Keratinocyte (primary cell): ENCODE results near the gene SRGAP3. TPM values are rescaled to one million over a fixed set of nuclear protein-coding genes. Genes with fewer than 3 reads are reported as not detected.

Source experiments
- DNase-seq: peaks from one replicate; pipeline ENCODE4 v3.0.0-alpha.2; 2011; ENCODE audit warnings: low read depth, missing footprints, low spot score
- FAIRE-seq: peaks from 2 replicates; lab custom pipeline; 2011; peaks lifted over from hg19 to GRCh38; lab: Jason Lieb, UNC
- H2AFZ ChIP-seq: 2 replicates; pipeline ENCODE4 v1.6.0; 2012; ENCODE audit warnings: low read length, control low read depth, inconsistent platforms; ENCODE audit not compliant: control insufficient read depth
- H3K27ac ChIP-seq: 2 replicates; pipeline ENCODE4 v1.5.1; 2011; ENCODE audit warnings: low read length; ENCODE audit not compliant: control insufficient read depth, insufficient read depth
- H3K27me3 ChIP-seq: 3 replicates; pipeline ENCODE4 v1.6.0; 2011; ENCODE audit warnings: low read length; ENCODE audit not compliant: control insufficient read depth, insufficient read depth; ENCODE audit errors: extremely low read depth
- H3K36me3 ChIP-seq, 2 experiments: 2 replicates in 1 of 2; 3 replicates in 1 of 2; pipeline ENCODE4 v1.5.1; 2011; ENCODE audit warnings: low read length in 2 of 2, mild to moderate bottlenecking in 1 of 2; ENCODE audit not compliant: control insufficient read depth in 2 of 2, insufficient read depth in 2 of 2; ENCODE audit errors: extremely low read depth in 1 of 2
- H3K4me1 ChIP-seq: 3 replicates; pipeline ENCODE4 v1.5.1; 2011; ENCODE audit warnings: low read length; ENCODE audit not compliant: control insufficient read depth, insufficient read depth; ENCODE audit errors: extremely low read depth
- H3K4me2 ChIP-seq: 3 replicates; pipeline ENCODE4 v1.6.0; 2011; ENCODE audit warnings: low read depth, low read length; ENCODE audit not compliant: control insufficient read depth, insufficient read depth; ENCODE audit errors: extremely low read depth
- H3K4me3 ChIP-seq, 3 experiments: fragments of 200-600 bp in 1 of 3; sonication (generic) in 1 of 3; 2 replicates in 2 of 3; 3 replicates in 1 of 3; pipeline ENCODE4 v1.5.1; 2011 to 2016; ENCODE audit warnings: low read length in 3 of 3, mild to moderate bottlenecking in 3 of 3, control low read depth in 2 of 3, inconsistent platforms in 1 of 3, low read depth in 1 of 3, mixed read lengths in 1 of 3, mixed run types in 1 of 3, moderate library complexity in 1 of 3; ENCODE audit not compliant: control insufficient read depth in 2 of 3, insufficient read depth in 2 of 3; ENCODE audit errors: extremely low read depth in 1 of 3
- H3K79me2 ChIP-seq: 2 replicates; pipeline ENCODE4 v1.6.0; 2012; ENCODE audit warnings: low read length; ENCODE audit not compliant: control insufficient read depth, insufficient read depth
- H3K9ac ChIP-seq: 3 replicates; pipeline ENCODE4 v1.6.0; 2011; ENCODE audit warnings: low read length; ENCODE audit not compliant: control insufficient read depth, insufficient read depth; ENCODE audit errors: extremely low read depth
- H3K9me1 ChIP-seq: 3 replicates; pipeline ENCODE4 v1.6.0; 2011; ENCODE audit warnings: low read length; ENCODE audit not compliant: control insufficient read depth, insufficient read depth; ENCODE audit errors: extremely low read depth
- H3K9me3 ChIP-seq: 2 replicates; pipeline ENCODE4 v1.5.1; 2012; ENCODE audit warnings: low read depth, low read length; ENCODE audit not compliant: control insufficient read depth
- H4K20me1 ChIP-seq: 3 replicates; pipeline ENCODE4 v1.6.0; 2011; ENCODE audit warnings: low read length; ENCODE audit not compliant: control insufficient read depth, insufficient read depth; ENCODE audit errors: extremely low read depth
- EZH2 ChIP-seq: IDR thresholded peaks from one replicate; pipeline ENCODE4 v1.6.1; 2012; ENCODE audit warnings: inconsistent platforms, mild to moderate bottlenecking, low read length, moderate library complexity
- dilution Hi-C: fragments of 300-500 bp; cut with MboI; formaldehyde crosslinking; loops from one replicate; pipeline ENCODE4 v1.7.0; 2020; ENCODE audit warnings: low sequenced_read_pairs; ENCODE audit not compliant: extremely low pct_ligation_motif_present
- polyA plus RNA-seq, 5 experiments: library from polyadenylated mRNA; depleted of rRNA in 3 of 5; stranded (reverse) in 3 of 5; stranded (forward) in 1 of 5; unstranded in 1 of 5; fragments of >200 nt; gene quantifications; 1 replicate in 1 of 5; 2 replicates in 3 of 5; 3 replicates in 1 of 5; pipeline versions ENCODE4 v1.2.1 to v1.2.3, GENCODE V29; 2011 to 2012; ENCODE audit warnings: missing spikeins in 2 of 5, low read depth in 1 of 5, low replicate concordance in 1 of 5
- TF ChIP-seq, protein P1 (sequence below), 3 experiments: IDR thresholded peaks in 1 of 3; conservative IDR thresholded peaks in 1 of 3; optimal IDR thresholded peaks in 1 of 3; 2 replicates in 2 of 3; 3 replicates in 1 of 3; pipeline versions ENCODE3 to v1.5.1; 2011; ENCODE audit warnings: low read length in 3 of 3, mild to moderate bottlenecking in 3 of 3, moderate library complexity in 2 of 3, control low read depth in 1 of 3, inconsistent platforms in 1 of 3; ENCODE audit not compliant: insufficient read depth in 2 of 3; ENCODE audit errors: extremely low read depth in 1 of 3

Gene SRGAP3
- polyA plus RNA-seq, 1 donor (not counting 4 experiments of a cell fraction or from before 2014, with no cell fraction given) = 7.2 TPM

DNA sequence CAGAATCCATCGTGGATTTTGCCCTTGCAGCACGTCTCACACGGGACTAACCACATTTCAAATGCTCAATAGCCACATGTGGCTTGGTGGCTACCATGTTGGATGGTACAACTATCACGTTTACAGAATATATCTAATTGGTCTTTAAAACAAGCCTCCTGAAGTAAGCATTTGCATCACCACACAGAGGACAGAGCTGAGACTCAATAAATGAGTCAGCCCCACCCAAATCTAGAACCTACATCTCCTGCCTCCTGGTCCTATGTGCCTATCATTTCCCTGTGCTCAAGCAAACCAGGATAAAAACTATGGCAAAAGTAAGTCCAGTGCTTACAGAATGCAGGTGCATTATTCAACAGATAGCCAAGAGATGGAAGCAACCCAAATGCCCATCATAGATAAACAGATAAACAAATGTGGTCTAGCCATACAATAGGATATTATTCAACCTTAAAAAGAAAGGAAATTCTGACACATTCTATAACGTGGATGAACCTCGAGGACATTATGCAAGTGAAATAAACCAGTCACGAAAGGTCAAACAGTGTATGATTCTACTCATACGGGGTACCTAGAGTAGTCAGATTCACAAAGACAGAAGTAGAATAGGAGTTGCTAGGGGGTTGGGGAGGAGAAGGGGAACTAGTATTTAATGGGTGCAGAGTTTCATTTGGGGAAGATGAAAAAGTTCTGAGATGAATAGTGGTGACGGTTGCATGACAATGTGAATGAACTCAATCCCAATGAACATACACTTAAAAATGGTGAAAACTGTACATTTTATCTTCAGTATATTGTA, 43.9 kb downstream of the SRGAP3 start:
- Histone ChIP-seq H3K9me3 (no peaks in the 10 kb centered on the region), H3K4me2 (no peak overlapping the region), H2AFZ (no peak overlapping the region), H3K27me3 (no peaks in the 10 kb centered on the region), H3K9ac (no peak overlapping the region), H3K4me1 (no peaks in the 10 kb centered on the region), H3K4me3 (no peak overlapping the region), H4K20me1 (no peaks in the 10 kb centered on the region), H3K9me1 (no peaks in the 10 kb centered on the region), H3K36me3 (peaks cover 0 to 3% of the 10 kb centered on the region in 2 experiments), H3K79me2 (peaks cover 32% of the 10 kb centered on the region), H3K27ac (no peak overlapping the region)
- dilution Hi-C loops = no loop called here
- FAIRE-seq (no peak), DNase-seq (no peak)
- TF ChIP-seq, protein P1, sequence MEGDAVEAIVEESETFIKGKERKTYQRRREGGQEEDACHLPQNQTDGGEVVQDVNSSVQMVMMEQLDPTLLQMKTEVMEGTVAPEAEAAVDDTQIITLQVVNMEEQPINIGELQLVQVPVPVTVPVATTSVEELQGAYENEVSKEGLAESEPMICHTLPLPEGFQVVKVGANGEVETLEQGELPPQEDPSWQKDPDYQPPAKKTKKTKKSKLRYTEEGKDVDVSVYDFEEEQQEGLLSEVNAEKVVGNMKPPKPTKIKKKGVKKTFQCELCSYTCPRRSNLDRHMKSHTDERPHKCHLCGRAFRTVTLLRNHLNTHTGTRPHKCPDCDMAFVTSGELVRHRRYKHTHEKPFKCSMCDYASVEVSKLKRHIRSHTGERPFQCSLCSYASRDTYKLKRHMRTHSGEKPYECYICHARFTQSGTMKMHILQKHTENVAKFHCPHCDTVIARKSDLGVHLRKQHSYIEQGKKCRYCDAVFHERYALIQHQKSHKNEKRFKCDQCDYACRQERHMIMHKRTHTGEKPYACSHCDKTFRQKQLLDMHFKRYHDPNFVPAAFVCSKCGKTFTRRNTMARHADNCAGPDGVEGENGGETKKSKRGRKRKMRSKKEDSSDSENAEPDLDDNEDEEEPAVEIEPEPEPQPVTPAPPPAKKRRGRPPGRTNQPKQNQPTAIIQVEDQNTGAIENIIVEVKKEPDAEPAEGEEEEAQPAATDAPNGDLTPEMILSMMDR (optimal IDR thresholded peaks at IDR 0.05 in 1 of 3, IDR thresholded peaks at IDR 0.05 in 1 of 3, conservative IDR thresholded peaks at IDR 0.05 in 1 of 3; ENCODE audit: extremely low read depth in 1 of 3, insufficient read depth in 2 of 3, low read length in 3 of 3) = no peak
- TF ChIP-seq EZH2 = no peak

DNA sequence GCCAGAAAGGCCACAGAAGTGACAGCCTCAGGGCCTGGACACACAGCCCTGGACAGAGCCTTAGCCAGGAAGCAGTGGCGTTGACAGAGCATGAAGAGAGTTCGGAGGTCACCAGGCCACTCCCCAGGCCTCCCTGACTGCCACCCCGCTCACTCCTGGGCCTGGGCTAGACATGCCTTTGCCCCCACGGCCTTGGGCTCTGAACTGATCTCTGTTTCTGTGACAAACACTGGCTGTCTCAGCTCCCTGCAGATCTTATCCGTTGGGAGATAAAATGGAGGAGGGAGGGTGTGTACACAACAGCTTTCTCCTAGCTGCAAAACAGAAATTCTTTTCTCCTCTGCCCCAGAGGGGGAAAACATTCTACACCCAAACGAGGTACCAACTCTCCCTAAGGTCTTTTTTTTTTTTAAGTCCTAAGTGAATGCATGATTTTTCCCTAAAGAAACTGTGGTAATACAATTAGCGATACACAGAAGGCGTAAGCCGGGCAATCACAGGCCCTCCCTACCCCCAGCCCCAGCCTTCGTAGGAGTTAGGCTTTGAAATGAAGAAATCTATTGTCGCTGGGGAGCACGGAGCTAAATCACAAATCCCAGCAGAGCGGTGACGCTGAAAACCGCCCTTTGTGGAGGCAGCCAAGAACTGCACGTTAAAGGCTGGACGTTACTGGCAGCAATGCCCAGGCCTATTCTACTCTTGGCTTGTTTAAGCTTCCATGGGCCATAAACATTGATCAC, 45.0 kb downstream of the SRGAP3 start:
- no peaks in the 10 kb centered on the region for H3K9me3 ChIP-seq
- dilution Hi-C loops = no loop called here
- no peak overlapping the region for H2AFZ ChIP-seq
- H3K27me3 ChIP-seq = no peaks in the 10 kb centered on the region
- DNase-seq (no peak), FAIRE-seq (no peak)
- H3K4me3 ChIP-seq = no peak overlapping the region
- no peaks in the 10 kb centered on the region for H4K20me1 ChIP-seq
- peaks cover 27% of the 10 kb centered on the region for H3K79me2 ChIP-seq
- H3K4me2 ChIP-seq = no peak overlapping the region
- no peak overlapping the region for H3K27ac ChIP-seq
- peaks cover 0 to 3% of the 10 kb centered on the region in 2 experiments for H3K36me3 ChIP-seq
- H3K9ac ChIP-seq = no peak overlapping the region
- no peaks in the 10 kb centered on the region for H3K4me1 ChIP-seq
- no peak for TF ChIP-seq EZH2
- TF ChIP-seq, protein P1 (optimal IDR thresholded peaks at IDR 0.05 in 1 of 3, IDR thresholded peaks at IDR 0.05 in 1 of 3, conservative IDR thresholded peaks at IDR 0.05 in 1 of 3; ENCODE audit: extremely low read depth in 1 of 3, insufficient read depth in 2 of 3, low read length in 3 of 3) = no peak
- no peaks in the 10 kb centered on the region for H3K9me1 ChIP-seq
